HUDEP-2 (cell line): ENCODE measurements around the gene CDH4.

Experiments
- DNase-seq, 76 experiments: peaks; one replicate each; lab custom pipeline; 2025; ENCODE audit not compliant: unreplicated experiment in 76 of 76; lab: John Stamatoyannopoulos, UW

Gene CDH4

GRCh38 chr20:61588411-61589385, 336.6 kb downstream of the CDH4 start:
- DNase-seq = no peak

GRCh38 chr20:61590236-61590635, 338.2 kb downstream of the CDH4 start:
- DNase-seq = no peak

GRCh38 chr20:61593516-61593915, 341.5 kb downstream of the CDH4 start:
- DNase-seq = no peak

GRCh38 chr20:61594198-61594597, 342.1 kb downstream of the CDH4 start:
- DNase-seq = no peak

GRCh38 chr20:61595216-61595615, 343.2 kb downstream of the CDH4 start:
- no peak for DNase-seq

- DNase-seq = no peak
Observed at GRCh38 chr20:61596687-61597330, 344.7 kb downstream of the CDH4 start.

GRCh38 chr20:61597996-61598395, 345.9 kb downstream of the CDH4 start:
- no peak for DNase-seq

GRCh38 chr20:61598586-61598985, 346.5 kb downstream of the CDH4 start:
- no peak for DNase-seq

GRCh38 chr20:61599061-61599531, 347.0 kb downstream of the CDH4 start:
- no peak for DNase-seq

- no peak for DNase-seq
Observed at GRCh38 chr20:61599541-61599992, 347.5 kb downstream of the CDH4 start.

GRCh38 chr20:61600016-61600415, 348.0 kb downstream of the CDH4 start:
- no peak for DNase-seq

- no peak for DNase-seq
Observed at GRCh38 chr20:61601361-61601760, 349.3 kb downstream of the CDH4 start.

GRCh38 chr20:61601853-61602252, 349.8 kb downstream of the CDH4 start:
- no peak for DNase-seq

GRCh38 chr20:61603715-61604114, 351.7 kb downstream of the CDH4 start:
- no peak for DNase-seq

- DNase-seq = no peak
Observed at GRCh38 chr20:61604549-61604948, 352.5 kb downstream of the CDH4 start.

GRCh38 chr20:61605283-61605682, 353.2 kb downstream of the CDH4 start:
- no peak for DNase-seq

- no peak for DNase-seq
Observed at GRCh38 chr20:61605862-61606557, 353.9 kb downstream of the CDH4 start.

GRCh38 chr20:61608275-61609085, 356.4 kb downstream of the CDH4 start:
- peak in 12 of 76 experiments; percentile 1 to 13 (median 4) for DNase-seq

GRCh38 chr20:61609461-61609860, 357.4 kb downstream of the CDH4 start:
- no peak for DNase-seq
